GM12864 (cell line): ENCODE results near the gene RGS5.

Experiments used
- DNase-seq: peaks from one replicate; pipeline ENCODE4 v3.0.0-alpha.2; 2011; ENCODE audit warnings: low read depth
- H3K4me3 ChIP-seq: 2 replicates; pipeline ENCODE4 v1.5.1; 2011; ENCODE audit warnings: mild to moderate bottlenecking, low read depth, low read length, control low read depth
- CTCF ChIP-seq: IDR thresholded peaks from 2 replicates; pipeline ENCODE4 v1.5.1; 2011; ENCODE audit warnings: low read depth, mild to moderate bottlenecking, moderate library complexity, low read length, control low read depth, inconsistent platforms; ENCODE audit errors: missing control alignments

RGS5 gene

GRCh38 chr1:163163881-163164582 lies 38.7 kb downstream of the RGS5 start:
- no peak overlapping the region for H3K4me3 ChIP-seq
- no peak for DNase-seq
- no peak for TF ChIP-seq CTCF

- no peak for TF ChIP-seq CTCF
- H3K4me3 ChIP-seq = no peak overlapping the region
- DNase-seq = no peak
Observed at GRCh38 chr1:163163163-163163562, 39.6 kb downstream of the RGS5 start.

- H3K4me3 ChIP-seq = no peak overlapping the region
- no peak for TF ChIP-seq CTCF
- DNase-seq = no peak
Observed at GRCh38 chr1:163162381-163162914, 40.3 kb downstream of the RGS5 start.

GRCh38 chr1:163161841-163162240 lies 40.9 kb downstream of the RGS5 start:
- DNase-seq = no peak
- no peak overlapping the region for H3K4me3 ChIP-seq
- TF ChIP-seq CTCF = no peak

GRCh38 chr1:163161337-163161736 lies 41.4 kb downstream of the RGS5 start:
- H3K4me3 ChIP-seq = no peak overlapping the region
- no peak for DNase-seq
- no peak for TF ChIP-seq CTCF

GRCh38 chr1:163155606-163156005 lies 47.1 kb downstream of the RGS5 start:
- TF ChIP-seq CTCF = no peak
- no peak overlapping the region for H3K4me3 ChIP-seq
- DNase-seq = no peak

- DNase-seq = no peak
- no peak overlapping the region for H3K4me3 ChIP-seq
- TF ChIP-seq CTCF = no peak
Observed at GRCh38 chr1:163148911-163149310, 53.8 kb downstream of the RGS5 start.
